NB4 (cell line): Measurements from ENCODE around the gene OR4N5.

Experiments
- DNase-seq: peaks from one replicate; pipeline ENCODE4 v3.0.0; 2010; ENCODE audit warnings: low read depth
- H3K4me3 ChIP-seq: one replicate; pipeline ENCODE4 v1.5.1; 2011; ENCODE audit warnings: mild to moderate bottlenecking, low read depth, low read length, moderate library complexity
- CTCF ChIP-seq: IDR thresholded peaks from one replicate; pipeline ENCODE4 v1.5.1; 2012; ENCODE audit warnings: low read depth, low read length
- MAX ChIP-seq: IDR thresholded peaks from 2 replicates; pipeline ENCODE4 v1.6.1; 2011; ENCODE audit warnings: low read depth, low read length
- MYC ChIP-seq: IDR thresholded peaks from 2 replicates; pipeline ENCODE4 v1.6.1; 2011; ENCODE audit warnings: low read depth, low read length
- POLR2A ChIP-seq: IDR thresholded peaks from 2 replicates; pipeline ENCODE4 v1.6.1; 2011; ENCODE audit warnings: mild to moderate bottlenecking; ENCODE audit not compliant: insufficient read length; ENCODE audit errors: extremely low read depth

OR4N5 gene

DNA sequence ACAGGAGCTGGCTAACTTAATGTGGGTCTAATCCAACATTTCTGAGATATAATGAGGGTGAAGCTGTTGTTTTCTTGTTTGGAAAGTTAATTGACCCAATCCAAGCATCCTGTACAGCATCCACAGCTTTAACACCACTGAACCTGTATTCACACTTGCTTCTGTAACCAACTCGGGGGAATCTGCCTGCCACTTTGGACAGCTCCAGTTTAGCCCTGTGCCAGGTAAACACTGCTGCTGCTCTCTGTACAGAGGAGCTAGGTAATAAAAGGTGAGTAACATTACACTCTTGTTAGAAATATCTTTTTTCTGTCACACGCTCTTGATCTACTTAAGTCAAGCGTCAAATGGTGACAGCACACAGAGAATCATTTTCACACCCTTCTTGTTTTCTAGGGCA is 52.8 kb downstream of the OR4N5 start:
- DNase-seq: no peak
- no peak overlapping the region for H3K4me3 ChIP-seq
- no peak for TF ChIP-seq MYC
- no peak for TF ChIP-seq MAX
- no peak for TF ChIP-seq CTCF
- no peak for TF ChIP-seq POLR2A

GRCh38 chr14:20194101-20194500 is 55.5 kb downstream of the OR4N5 start:
- no peak for DNase-seq
- H3K4me3 ChIP-seq: no peak overlapping the region
- TF ChIP-seq CTCF: no peak
- TF ChIP-seq MAX: no peak
- TF ChIP-seq POLR2A: no peak
- TF ChIP-seq MYC: no peak
